ENCODE data around the gene ARL6IP6.

Gene ARL6IP6

GRCh38 chr2:152763651-152764050 is 45.2 kb downstream of the ARL6IP6 start:
- Histone ChIP-seq H3K9me3 (ENCODE audit: control insufficient read depth, insufficient read depth, low read depth, low read length) (no peaks in the 10 kb centered on the region), H3K4me3 (ENCODE audit: low read depth, low read length) (no peak overlapping the region), H3K36me3 (ENCODE audit: control insufficient read depth in 2 of 2, insufficient read depth in 1 of 2, low read length in 2 of 2) (peaks cover 0 to 40% of the 10 kb centered on the region in 2 experiments; a peak in 1 of 3 replicates), H3K27ac (ENCODE audit: extremely low read depth, low read depth, low read length) (no peak overlapping the region), H3K4me1 (ENCODE audit: control insufficient read depth, insufficient read depth, low read length) (no peaks in the 10 kb centered on the region)
- no peak for TF ChIP-seq HOXD13 (CRISPR knock-in tag; IDR thresholded peaks at IDR 0.05; ENCODE audit: borderline replicate concordance)
- no peak for TF ChIP-seq EGR2 (tag by site-specific recombination; IDR thresholded peaks at IDR 0.05; ENCODE audit: low read depth)
- no peak for TF ChIP-seq RBAK (tag by site-specific recombination; IDR thresholded peaks at IDR 0.05)
- TF ChIP-seq ZNF341 (tag by site-specific recombination; IDR thresholded peaks at IDR 0.05; ENCODE audit: low read depth) = no peak
- TF ChIP-seq PRDM1 (tag by site-specific recombination; IDR thresholded peaks at IDR 0.05) = no peak
- no peak for TF ChIP-seq PRDM6 (tag by site-specific recombination; IDR thresholded peaks at IDR 0.05)
- no peak for TF ChIP-seq ZBTB6 (tag by site-specific recombination; IDR thresholded peaks at IDR 0.05)
- no peak for TF ChIP-seq ZNF514 (tag by site-specific recombination; IDR thresholded peaks at IDR 0.05)
- no peak for TF ChIP-seq ZNF202 (tag by site-specific recombination; IDR thresholded peaks at IDR 0.05; ENCODE audit: borderline replicate concordance)
- no peak for TF ChIP-seq ZFHX2 (tag by site-specific recombination; conservative IDR thresholded peaks at IDR 0.05)
- TF ChIP-seq ZNF169 (tag by site-specific recombination; IDR thresholded peaks at IDR 0.05) = no peak
- no peak for TF ChIP-seq ZNF623 (tag by site-specific recombination; IDR thresholded peaks at IDR 0.05)
- no peak for TF ChIP-seq ZNF549 (tag by site-specific recombination; IDR thresholded peaks at IDR 0.05)
- CTCF ChIA-PET = no interaction called here
- POLR2A ChIA-PET = no interaction called here

- no peaks in the 10 kb centered on the region for H3K9me3 ChIP-seq (ENCODE audit: control insufficient read depth, insufficient read depth, low read depth, low read length)
- H3K4me3 ChIP-seq (ENCODE audit: low read depth, low read length) = no peak overlapping the region
- ChIA-PET POLR2A (no interaction called here), CTCF (interaction anchor here (1.0 kb wide), 1 partner anchor 712 kb away, joined by 6 read pairs; the partner anchor contains the start of gene RPRM)
- peaks cover 0 to 18% of the 10 kb centered on the region in 2 experiments; a peak in 1 of 3 replicates for H3K36me3 ChIP-seq (ENCODE audit: control insufficient read depth in 2 of 2, insufficient read depth in 1 of 2, low read length in 2 of 2)
- TF ChIP-seq ZNF138 (tag by site-specific recombination; IDR thresholded peaks at IDR 0.05; ENCODE audit: borderline replicate concordance) = no peak
- TF ChIP-seq BCL11A (tag by site-specific recombination; IDR thresholded peaks at IDR 0.05; ENCODE audit: low read depth) = no peak
- TF ChIP-seq ZBTB17 (tag by site-specific recombination; IDR thresholded peaks at IDR 0.05) = no peak
- no peak for TF ChIP-seq ZNF558 (tag by site-specific recombination; IDR thresholded peaks at IDR 0.05)
- TF ChIP-seq ZNF473 (tag by site-specific recombination; IDR thresholded peaks at IDR 0.05) = no peak
- TF ChIP-seq ZNF2 (tag by site-specific recombination; IDR thresholded peaks at IDR 0.05) = no peak
- TF ChIP-seq ZNF777 (tag by site-specific recombination; IDR thresholded peaks at IDR 0.05; ENCODE audit: borderline replicate concordance) = no peak
- TF ChIP-seq ZNF362 (tag by site-specific recombination; IDR thresholded peaks at IDR 0.05) = no peak
- no peak for TF ChIP-seq ZNF280D (tag by site-specific recombination; IDR thresholded peaks at IDR 0.05)
- TF ChIP-seq ZNF175 (tag by site-specific recombination; IDR thresholded peaks at IDR 0.05) = no peak
- TF ChIP-seq ZNF571 (tag by site-specific recombination; IDR thresholded peaks at IDR 0.05) = no peak
- H3K4me1 ChIP-seq (ENCODE audit: control insufficient read depth, insufficient read depth, low read length) = no peaks in the 10 kb centered on the region
- H3K27ac ChIP-seq (ENCODE audit: extremely low read depth, low read depth, low read length) = no peak overlapping the region
Observed at GRCh38 chr2:152766928-152767327, 48.5 kb downstream of the ARL6IP6 start.
